Adrenal gland (tissue), 5 donors: ENCODE measurements around the gene NAV2.

Source experiments
- CTCF ChIP-seq, 6 experiments: fragments of 450-650 bp in 4 of 6; fragments of 200-600 bp in 2 of 6; sonication (generic) in 1 of 6; IDR thresholded peaks; 1 replicate in 5 of 6; 2 replicates in 1 of 6; pipeline versions ENCODE4 v1.5.1 to v1.8.0; 2016 to 2021; ENCODE audit warnings: antibody characterized with exemption in 6 of 6, mild to moderate bottlenecking in 2 of 6, moderate library complexity in 1 of 6
- POLR2A ChIP-seq, 2 donors: fragments of 450-650 bp; IDR thresholded peaks; one replicate each; pipeline ENCODE4 v1.6.1; 2017; ENCODE audit warnings: antibody characterized with exemption in 2 of 2, mild to moderate bottlenecking in 2 of 2, moderate library complexity in 1 of 2
- donor health status: DM: no; HTN: no; CAD: no.

GRCh38 chr11:19895776-19896175 lies 183.1 kb downstream of the NAV2 start:
- TF ChIP-seq POLR2A (IDR thresholded peaks at IDR 0.05) (no peak), CTCF (IDR thresholded peaks at IDR 0.05) (no peak)
